Measurements from ENCODE around the gene RAP1GDS1.

RAP1GDS1 gene

DNA sequence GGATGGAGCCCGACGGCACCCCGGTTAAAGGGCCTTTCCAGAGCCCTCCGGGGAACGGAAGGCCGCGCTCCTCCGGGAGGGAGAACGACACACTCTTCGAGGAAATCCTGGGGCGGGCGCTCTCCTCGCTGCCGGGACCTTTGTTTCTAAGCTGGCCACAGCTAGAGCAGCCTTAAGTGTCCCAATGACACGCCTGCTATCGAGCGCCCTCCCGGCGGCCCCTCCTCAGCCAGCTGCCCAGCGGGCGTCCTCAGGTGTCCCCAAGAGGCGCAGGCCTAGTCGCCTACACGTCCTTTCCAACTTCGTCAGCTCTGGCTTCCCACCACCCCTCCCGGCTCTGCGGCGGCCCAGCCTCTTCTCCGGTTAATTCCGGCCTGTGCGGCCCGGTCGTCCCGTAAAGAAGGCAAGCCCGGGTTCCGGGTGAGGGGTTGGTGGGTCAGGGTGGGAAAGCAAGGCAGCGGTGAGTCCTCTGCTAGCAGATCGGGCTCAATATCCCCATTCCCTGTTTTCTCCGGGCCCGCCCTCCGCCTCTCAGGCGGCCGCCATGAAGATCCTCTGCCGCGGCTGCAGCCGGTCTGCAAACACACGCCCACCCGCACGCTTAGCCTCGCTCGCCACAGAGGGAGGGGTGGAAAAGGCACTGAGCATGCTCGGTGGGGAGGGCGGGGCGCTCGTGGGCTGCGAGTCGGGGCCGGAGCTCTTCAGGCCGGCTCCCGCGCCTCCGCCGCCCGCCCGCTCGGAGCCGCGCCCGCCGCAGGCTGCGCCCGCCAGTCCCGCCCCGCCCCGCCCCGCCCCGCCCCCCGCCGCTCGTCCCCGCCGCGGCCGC, at the start of gene RAP1GDS1:
Gene RAP1GDS1 (plus strand): TSS at position 806 of the 826 bp plus-strand sequence. CDS start 182 bp downstream, outside the sequence.
- peak; percentile 97 for DNase-seq (ENCODE audit: low spot score)
- TF ChIP-seq, protein P1, sequence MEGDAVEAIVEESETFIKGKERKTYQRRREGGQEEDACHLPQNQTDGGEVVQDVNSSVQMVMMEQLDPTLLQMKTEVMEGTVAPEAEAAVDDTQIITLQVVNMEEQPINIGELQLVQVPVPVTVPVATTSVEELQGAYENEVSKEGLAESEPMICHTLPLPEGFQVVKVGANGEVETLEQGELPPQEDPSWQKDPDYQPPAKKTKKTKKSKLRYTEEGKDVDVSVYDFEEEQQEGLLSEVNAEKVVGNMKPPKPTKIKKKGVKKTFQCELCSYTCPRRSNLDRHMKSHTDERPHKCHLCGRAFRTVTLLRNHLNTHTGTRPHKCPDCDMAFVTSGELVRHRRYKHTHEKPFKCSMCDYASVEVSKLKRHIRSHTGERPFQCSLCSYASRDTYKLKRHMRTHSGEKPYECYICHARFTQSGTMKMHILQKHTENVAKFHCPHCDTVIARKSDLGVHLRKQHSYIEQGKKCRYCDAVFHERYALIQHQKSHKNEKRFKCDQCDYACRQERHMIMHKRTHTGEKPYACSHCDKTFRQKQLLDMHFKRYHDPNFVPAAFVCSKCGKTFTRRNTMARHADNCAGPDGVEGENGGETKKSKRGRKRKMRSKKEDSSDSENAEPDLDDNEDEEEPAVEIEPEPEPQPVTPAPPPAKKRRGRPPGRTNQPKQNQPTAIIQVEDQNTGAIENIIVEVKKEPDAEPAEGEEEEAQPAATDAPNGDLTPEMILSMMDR (IDR thresholded peaks at IDR 0.05; ENCODE audit: borderline replicate concordance, control extremely low read depth, extremely low read depth, insufficient read depth, missing control alignments), result no peak
- in situ Hi-C loops (cut with MboI; ENCODE audit: low sequenced_read_pairs, unreplicated experiment), result no loop called here

DNA sequence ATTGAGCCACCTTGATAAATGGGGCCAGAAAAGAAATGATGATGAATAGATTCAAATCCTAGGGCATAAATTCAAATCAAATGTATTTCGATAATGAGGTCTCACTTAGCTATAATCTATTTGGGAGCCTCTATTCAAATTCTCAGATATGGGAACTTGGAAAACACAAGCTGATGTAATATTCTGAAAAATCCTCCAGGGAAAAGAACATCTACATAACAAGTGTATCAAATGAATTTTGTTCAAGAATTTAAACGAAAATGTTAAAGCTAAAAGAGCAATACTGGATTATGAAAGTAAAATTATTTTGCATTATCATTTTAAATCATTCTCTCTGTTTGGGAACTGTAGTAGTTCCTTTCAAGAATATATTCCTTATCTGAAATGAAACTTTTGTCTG, 38.9 kb upstream of the RAP1GDS1 start:
- in situ Hi-C loops (cut with MboI; ENCODE audit: low sequenced_read_pairs, unreplicated experiment), result no loop called here
- no peak for DNase-seq (ENCODE audit: low spot score)
- TF ChIP-seq, protein P1 (IDR thresholded peaks at IDR 0.05; ENCODE audit: borderline replicate concordance, control extremely low read depth, extremely low read depth, insufficient read depth, missing control alignments), result no peak

- TF ChIP-seq, protein P1 (IDR thresholded peaks at IDR 0.05; ENCODE audit: borderline replicate concordance, control extremely low read depth, extremely low read depth, insufficient read depth, missing control alignments), result no peak
- in situ Hi-C loops (cut with MboI; ENCODE audit: low sequenced_read_pairs, unreplicated experiment), result no loop called here
Measured at GRCh38 chr4:98226396-98226795, 34.8 kb upstream of the RAP1GDS1 start.

DNA sequence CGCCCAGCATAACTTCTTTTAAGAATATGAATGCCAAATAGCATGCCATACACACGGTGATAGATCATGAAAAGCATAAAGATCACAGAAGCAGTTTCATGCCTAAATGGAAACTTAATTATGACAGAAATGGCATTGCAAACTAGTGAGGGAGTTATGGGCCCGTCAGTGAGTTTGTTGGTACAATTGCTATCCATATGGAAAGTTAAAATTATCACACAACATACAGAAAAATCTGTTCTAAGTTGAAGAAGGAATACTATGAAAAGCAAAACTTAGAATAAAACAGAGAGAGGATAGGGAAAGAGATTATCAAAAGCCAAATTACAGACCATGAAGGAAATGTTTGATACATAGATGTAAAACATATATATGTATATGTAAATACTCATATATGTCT, 30.2 kb upstream of the RAP1GDS1 start:
- in situ Hi-C loops (cut with MboI; ENCODE audit: low sequenced_read_pairs, unreplicated experiment), result no loop called here
- no peak for DNase-seq (ENCODE audit: low spot score)
- TF ChIP-seq, protein P1 (IDR thresholded peaks at IDR 0.05; ENCODE audit: borderline replicate concordance, control extremely low read depth, extremely low read depth, insufficient read depth, missing control alignments), result no peak

More at GRCh38 chr4:98226396-98226795, 34.8 kb upstream of the RAP1GDS1 start:
- DNase-seq (ENCODE audit: low spot score), result no peak

GRCh38 chr4:98232202-98232601, 29.0 kb upstream of the RAP1GDS1 start:
- DNase-seq (ENCODE audit: low spot score), result no peak
- TF ChIP-seq, protein P1 (IDR thresholded peaks at IDR 0.05; ENCODE audit: borderline replicate concordance, control extremely low read depth, extremely low read depth, insufficient read depth, missing control alignments), result no peak
- in situ Hi-C loops (cut with MboI; ENCODE audit: low sequenced_read_pairs, unreplicated experiment), result no loop called here

DNA sequence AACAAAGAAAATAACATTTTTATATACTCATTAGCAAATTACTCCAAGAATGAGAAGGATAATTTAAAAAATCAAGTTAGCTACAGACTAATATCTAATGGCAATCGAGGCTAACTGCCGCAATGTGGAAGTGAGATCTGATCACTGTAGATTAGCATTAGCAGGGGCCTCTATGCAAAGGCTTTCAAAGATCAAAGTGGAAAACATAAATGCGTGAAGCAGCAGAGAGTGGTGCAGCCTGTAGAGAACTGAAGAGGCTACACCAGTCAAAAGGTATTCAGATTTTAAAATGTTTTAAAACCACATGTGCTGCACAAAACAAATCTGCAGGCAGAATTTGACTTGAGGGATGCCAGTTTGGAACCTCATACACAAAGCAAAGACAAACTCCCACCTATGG, 24.0 kb upstream of the RAP1GDS1 start:
- no peak for DNase-seq (ENCODE audit: low spot score)
- TF ChIP-seq, protein P1 (IDR thresholded peaks at IDR 0.05; ENCODE audit: borderline replicate concordance, control extremely low read depth, extremely low read depth, insufficient read depth, missing control alignments), result no peak
- in situ Hi-C loops (cut with MboI; ENCODE audit: low sequenced_read_pairs, unreplicated experiment), result no loop called here
